CD4-positive, alpha-beta T cell treated with Interleukin-15 for 1 hour (primary cell): ENCODE data around the gene TNFRSF1A.

Experiments
- DNase-seq: peaks from one replicate; pipeline ENCODE4 v3.0.0-alpha.2; 2020

TNFRSF1A gene

DNA sequence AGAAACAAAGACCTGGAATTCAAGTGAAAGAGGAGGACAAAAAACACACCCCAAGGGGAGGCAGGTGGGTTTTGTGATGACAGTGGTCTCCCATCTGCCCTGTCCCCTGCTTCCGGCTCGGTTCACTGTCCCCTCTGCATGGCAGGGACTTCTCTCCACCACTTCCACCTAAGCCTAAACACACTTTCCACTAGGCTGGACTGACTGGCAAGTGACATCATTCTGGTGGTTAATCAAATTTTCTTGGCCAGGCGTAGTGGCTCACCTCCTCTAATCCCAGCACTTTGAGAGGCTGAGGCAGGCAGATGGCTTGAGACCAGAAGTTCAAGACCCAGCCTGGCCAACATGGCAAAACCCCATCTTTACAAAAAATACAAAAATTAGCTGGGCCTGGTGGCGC is 19.5 kb downstream of the TNFRSF1A start:
- no peak for DNase-seq

GRCh38 chr12:6321905-6322304 is 20.0 kb downstream of the TNFRSF1A start:
- DNase-seq = no peak

GRCh38 chr12:6319446-6319845 is 22.4 kb downstream of the TNFRSF1A start:
- no peak for DNase-seq

GRCh38 chr12:6318440-6318879 is 23.4 kb downstream of the TNFRSF1A start:
- DNase-seq = no peak

DNA sequence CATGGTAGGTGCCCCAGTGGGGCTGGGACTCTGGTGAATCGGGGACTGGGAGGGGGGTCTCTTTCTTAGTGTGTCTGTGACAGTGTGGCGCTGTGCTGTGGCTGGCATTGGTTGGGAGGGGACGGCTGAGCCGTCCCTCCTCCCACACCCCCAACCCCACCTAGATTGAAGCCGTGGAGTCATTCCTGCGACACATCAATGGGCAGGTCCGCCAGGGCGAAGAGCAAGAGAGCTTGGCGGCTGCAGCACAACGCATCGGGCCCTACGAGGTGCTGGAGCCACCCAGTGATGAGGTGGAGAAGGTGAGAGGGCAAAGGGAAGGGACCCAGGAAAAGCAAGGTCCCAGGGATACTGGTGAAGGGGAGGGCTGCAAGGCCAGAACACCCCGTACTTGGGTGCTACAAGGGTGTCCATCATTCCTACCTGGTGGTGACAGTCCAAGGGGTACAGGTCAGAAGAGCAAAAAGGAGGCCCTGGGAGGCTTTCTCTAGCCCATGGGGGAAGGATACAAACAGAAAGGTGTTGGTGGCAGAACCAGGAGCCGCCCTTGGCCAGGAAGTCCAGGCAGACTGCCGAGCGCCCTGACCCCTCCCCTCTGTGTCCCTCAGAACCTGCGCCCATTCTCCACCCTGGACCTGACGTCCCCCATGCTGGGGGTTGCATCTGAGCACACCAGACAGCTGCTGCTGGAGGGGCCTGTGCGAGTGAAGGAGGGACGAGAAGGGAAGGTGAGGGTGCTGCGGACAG is 24.0 kb downstream of the TNFRSF1A start:
- no peak for DNase-seq

GRCh38 chr12:6316921-6317692 is 24.8 kb downstream of the TNFRSF1A start:
- DNase-seq = no peak

DNA sequence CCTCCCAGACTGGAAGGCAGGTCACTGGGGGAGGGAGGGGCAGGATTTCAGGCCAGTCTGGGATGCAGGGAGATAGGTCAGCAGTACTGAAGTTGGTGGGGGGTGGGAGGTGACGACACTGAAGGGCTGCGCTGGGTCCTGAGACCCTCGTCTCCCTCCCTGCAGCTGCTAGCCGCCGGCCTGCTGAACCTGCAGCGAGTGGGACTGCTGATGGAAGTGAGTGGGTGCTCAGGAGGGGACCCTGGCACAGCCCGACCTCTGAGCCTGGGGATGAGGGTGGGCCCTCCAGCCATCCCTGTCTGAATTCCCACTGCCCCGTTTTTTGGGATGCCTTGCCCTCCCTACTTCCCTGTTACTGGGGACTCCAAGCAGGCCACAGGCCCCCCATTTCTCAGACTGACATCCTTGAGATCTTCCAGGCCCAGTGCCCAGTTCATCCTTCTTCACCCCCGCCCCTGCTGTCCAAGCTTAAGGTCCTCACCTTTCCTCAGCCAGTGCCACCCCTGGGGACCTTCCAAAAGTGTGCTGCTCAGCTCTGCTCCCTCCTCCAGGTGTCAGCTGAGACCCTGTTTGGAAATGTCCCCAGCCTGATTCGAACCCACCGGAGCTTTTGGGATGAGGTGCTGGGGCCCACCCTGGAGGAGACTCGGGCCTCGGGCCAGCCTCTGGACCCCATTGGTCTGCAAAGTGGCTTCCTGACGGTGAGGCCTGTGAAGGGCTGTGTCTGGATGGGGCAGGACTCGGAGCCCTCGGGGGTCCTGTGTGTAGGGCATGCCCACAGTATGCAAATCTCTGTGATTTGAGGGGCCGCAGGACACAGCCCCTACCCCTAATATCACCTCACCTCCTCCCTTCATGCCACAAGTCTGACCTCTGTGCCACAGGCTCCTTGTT is 25.9 kb downstream of the TNFRSF1A start:
- DNase-seq = no peak

DNA sequence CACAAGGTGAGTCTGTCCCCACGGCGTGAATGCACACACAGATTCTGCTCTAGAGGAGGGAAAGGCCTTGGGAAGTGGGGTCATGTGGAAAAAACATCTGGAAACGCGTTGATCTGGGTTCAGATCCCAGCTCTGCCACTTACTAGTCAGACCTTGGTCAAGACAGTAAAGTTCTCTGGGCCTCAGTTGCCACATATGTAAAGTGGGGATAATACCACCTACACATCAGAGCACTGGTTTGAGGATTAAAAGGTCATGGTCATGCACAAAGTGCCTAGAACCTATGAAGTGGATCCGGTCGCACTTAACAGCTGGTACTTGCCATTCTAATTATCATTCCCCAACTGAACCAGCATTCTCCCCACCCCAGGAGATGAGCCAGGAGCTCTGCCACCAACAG is 26.7 kb downstream of the TNFRSF1A start:
- no peak for DNase-seq

DNA sequence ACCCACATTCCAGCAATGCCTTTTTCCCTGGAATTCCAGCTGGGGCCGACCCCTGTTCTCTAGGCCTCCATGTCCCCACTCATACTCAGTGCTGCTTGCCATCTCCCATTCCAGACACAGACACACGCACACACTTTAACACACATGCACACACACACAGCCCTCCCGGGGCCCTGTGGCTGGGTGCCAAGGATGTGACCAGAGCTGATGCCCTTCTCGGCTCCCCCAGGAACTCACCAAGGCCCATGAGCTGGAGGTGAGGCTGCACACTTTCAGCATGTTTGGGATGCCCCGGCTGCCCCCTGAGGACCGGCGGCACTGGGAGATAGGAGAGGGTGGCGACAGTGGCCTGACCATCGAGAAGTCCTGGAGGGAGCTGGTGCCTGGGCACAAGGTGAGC is 27.1 kb downstream of the TNFRSF1A start:
- no peak for DNase-seq

GRCh38 chr12:6313326-6313940 is 28.4 kb downstream of the TNFRSF1A start:
- no peak for DNase-seq

- no peak for DNase-seq
Measured at GRCh38 chr12:6312529-6313325, 29.1 kb downstream of the TNFRSF1A start.

GRCh38 chr12:6311822-6312528 is 29.9 kb downstream of the TNFRSF1A start:
- no peak for DNase-seq

DNA sequence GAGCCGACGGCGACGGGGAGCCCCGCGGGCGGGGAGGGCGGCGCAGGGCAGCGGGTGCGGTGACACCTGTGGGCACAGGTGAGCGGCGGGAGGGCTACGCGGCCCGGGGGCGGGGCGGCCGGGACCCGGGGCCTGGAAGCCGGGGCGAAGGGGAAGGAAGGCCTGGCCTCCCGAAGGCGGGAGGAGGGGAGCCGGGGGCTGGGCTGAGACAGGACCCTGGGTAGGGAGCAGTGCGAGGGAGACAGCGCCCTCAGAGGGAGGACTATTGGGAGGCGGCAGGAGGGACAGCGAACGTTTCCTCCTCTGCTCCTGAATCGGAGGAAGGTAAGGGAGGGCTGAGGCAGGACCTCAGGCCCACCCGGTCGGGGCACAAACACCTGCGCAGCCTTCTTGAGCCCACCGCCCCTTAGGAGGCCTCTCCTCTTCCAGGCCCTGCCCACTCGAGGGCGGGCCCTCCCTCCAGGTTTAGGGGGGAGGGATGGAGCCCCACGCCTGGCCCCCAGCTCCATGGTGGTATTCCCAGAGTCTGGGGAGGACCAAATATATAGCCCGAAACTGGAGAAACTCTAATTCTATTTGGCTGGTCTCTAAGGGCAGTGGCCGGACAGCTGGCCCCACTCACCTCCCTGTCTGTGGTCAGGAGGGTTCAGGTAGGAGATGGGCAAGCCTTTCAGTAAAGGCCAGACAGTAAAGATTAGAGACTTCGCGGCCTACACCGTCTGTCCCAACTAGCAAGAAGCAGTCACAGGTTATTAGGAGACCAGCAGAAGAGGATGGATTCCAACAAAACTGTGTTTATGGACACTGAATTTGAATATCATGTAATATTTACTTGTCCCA is 30.9 kb downstream of the TNFRSF1A start:
- no peak for DNase-seq

- no peak for DNase-seq
Measured at GRCh38 chr12:6307529-6307928, 34.3 kb downstream of the TNFRSF1A start.

- no peak for DNase-seq
Measured at GRCh38 chr12:6306599-6307220, 35.2 kb downstream of the TNFRSF1A start.

DNA sequence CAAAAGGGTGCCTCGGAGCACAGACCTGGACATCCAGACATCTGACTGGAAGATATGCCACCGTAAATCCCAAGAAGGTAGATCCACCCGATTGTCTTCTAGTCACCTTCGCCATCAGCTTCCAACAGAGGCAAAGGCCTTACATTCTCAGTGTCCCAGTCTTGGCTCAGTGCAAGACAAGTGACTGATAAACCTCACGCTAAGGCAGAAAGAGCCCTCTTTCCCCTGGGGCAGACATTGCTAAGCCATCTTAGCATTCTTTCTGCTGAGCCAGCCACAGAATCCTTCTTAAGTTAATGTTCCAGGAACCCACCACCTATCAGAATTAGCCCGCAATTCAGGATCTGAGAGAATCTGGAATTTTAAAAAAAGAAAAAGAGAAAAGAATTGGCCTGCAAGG is 35.7 kb downstream of the TNFRSF1A start:
- DNase-seq = no peak

GRCh38 chr12:6303071-6303470 is 38.8 kb downstream of the TNFRSF1A start:
- no peak for DNase-seq

- no peak for DNase-seq
Measured at GRCh38 chr12:6302621-6303020, 39.3 kb downstream of the TNFRSF1A start.

DNA sequence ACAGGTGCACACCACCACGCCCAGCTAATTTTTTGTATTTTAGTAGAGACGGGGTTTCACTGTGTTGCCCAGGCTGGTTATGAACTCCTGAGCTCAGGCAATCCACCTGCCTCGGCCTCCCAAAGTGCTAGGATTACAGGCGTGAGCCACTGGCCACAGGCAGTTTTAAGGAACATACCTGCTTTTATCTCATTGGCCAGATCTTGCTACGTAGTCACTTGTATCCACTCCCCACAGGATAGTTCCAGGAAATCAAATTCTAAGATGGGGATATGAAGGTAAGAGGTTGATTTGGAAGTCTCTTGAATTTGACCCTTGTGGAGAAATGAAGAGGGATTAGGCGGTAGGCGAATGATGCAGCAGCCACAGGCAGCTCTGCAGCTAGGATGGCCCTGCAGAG is 40.2 kb downstream of the TNFRSF1A start:
- DNase-seq = no peak

DNA sequence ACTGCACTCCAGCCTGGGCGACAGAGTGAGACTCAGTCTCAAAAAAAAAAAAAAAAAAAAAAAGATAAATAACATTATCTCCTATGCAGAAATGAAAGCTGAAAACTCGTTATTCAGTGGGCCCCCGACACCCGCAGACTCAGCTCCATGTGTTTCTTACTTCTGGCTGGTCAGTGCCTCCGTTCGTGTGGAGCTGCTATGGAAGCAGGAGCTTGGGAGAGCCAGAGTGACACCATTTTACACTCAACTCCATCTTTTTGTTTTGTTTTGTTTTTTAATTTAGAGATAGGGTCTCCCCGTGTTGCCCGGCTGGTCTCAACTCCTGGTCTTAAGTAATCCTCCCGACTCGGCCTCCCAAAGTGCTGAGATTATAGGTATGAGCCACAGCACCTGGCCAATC is 44.7 kb downstream of the TNFRSF1A start:
- no peak for DNase-seq
